ENCODE results near the gene LRRC27.
"Not testable (repeated sequence)": the region's sequence is repeated elsewhere in the genome, so short reads cannot be mapped to it uniquely, and the experiment has no call there.

LRRC27 gene

GRCh38 chr10:132334631-132335188, 2.7 kb downstream of the LRRC27 start:
- no peak for DNase-seq
- TF ChIP-seq GATA1 (IDR thresholded peaks at IDR 0.05; ENCODE audit: low read depth, low read length) (no peak), POLR2A (IDR thresholded peaks at IDR 0.05; ENCODE audit: low read length) (no peak)

GRCh38 chr10:132335189-132336063, 3.4 kb downstream of the LRRC27 start:
- TF ChIP-seq POLR2A (IDR thresholded peaks at IDR 0.05; ENCODE audit: low read length) (no peak), GATA1 (IDR thresholded peaks at IDR 0.05; ENCODE audit: low read depth, low read length) (no peak)
- DNase-seq = peak; percentile 42

GRCh38 chr10:132336064-132336746, 4.2 kb downstream of the LRRC27 start:
- TF ChIP-seq POLR2A (IDR thresholded peaks at IDR 0.05; ENCODE audit: low read length) (no peak), GATA1 (IDR thresholded peaks at IDR 0.05; ENCODE audit: low read depth, low read length) (no peak)
- DNase-seq = peak; percentile 20 to 34

- TF ChIP-seq POLR2A (IDR thresholded peaks at IDR 0.05; ENCODE audit: low read length) = no peak
- TF ChIP-seq GATA1 (IDR thresholded peaks at IDR 0.05; ENCODE audit: low read depth, low read length) = no peak
- DNase-seq = peak in 1 of 2 experiments; percentile 31
Observed at GRCh38 chr10:132336919-132337407, 5.0 kb downstream of the LRRC27 start.

GRCh38 chr10:132337854-132338253, 5.9 kb downstream of the LRRC27 start:
- DNase-seq = not testable (repeated sequence)

GRCh38 chr10:132338876-132339275, 6.9 kb downstream of the LRRC27 start:
- DNase-seq = no peak
- no peak for TF ChIP-seq POLR2A (IDR thresholded peaks at IDR 0.05; ENCODE audit: low read length)
- TF ChIP-seq GATA1 (IDR thresholded peaks at IDR 0.05; ENCODE audit: low read depth, low read length) = no peak

GRCh38 chr10:132339276-132339675, 7.3 kb downstream of the LRRC27 start:
- no peak for TF ChIP-seq POLR2A (IDR thresholded peaks at IDR 0.05; ENCODE audit: low read length)
- TF ChIP-seq GATA1 (IDR thresholded peaks at IDR 0.05; ENCODE audit: low read depth, low read length) = no peak
- DNase-seq = no peak

- no peak for DNase-seq
- TF ChIP-seq POLR2A (IDR thresholded peaks at IDR 0.05; ENCODE audit: low read length) = no peak
- no peak for TF ChIP-seq GATA1 (IDR thresholded peaks at IDR 0.05; ENCODE audit: low read depth, low read length)
Observed at GRCh38 chr10:132341017-132341416, 9.0 kb downstream of the LRRC27 start.

- TF ChIP-seq GATA1 (IDR thresholded peaks at IDR 0.05; ENCODE audit: low read depth, low read length) (no peak), POLR2A (IDR thresholded peaks at IDR 0.05; ENCODE audit: low read length) (no peak)
- no peak for DNase-seq
Observed at GRCh38 chr10:132341781-132342180, 9.8 kb downstream of the LRRC27 start.

- no peak for DNase-seq
- TF ChIP-seq POLR2A (IDR thresholded peaks at IDR 0.05; ENCODE audit: low read length) = no peak
- no peak for TF ChIP-seq GATA1 (IDR thresholded peaks at IDR 0.05; ENCODE audit: low read depth, low read length)
Observed at GRCh38 chr10:132342553-132342952, 10.6 kb downstream of the LRRC27 start.

- DNase-seq = no peak
- TF ChIP-seq GATA1 (IDR thresholded peaks at IDR 0.05; ENCODE audit: low read depth, low read length) (no peak), POLR2A (IDR thresholded peaks at IDR 0.05; ENCODE audit: low read length) (no peak)
Observed at GRCh38 chr10:132344386-132344785, 12.4 kb downstream of the LRRC27 start.

- TF ChIP-seq GATA1 (IDR thresholded peaks at IDR 0.05; ENCODE audit: low read depth, low read length) (no peak), POLR2A (IDR thresholded peaks at IDR 0.05; ENCODE audit: low read length) (no peak)
- DNase-seq = no peak
Observed at GRCh38 chr10:132345345-132345744, 13.4 kb downstream of the LRRC27 start.

GRCh38 chr10:132346806-132347205, 14.8 kb downstream of the LRRC27 start:
- TF ChIP-seq GATA1 (IDR thresholded peaks at IDR 0.05; ENCODE audit: low read depth, low read length) (no peak), POLR2A (IDR thresholded peaks at IDR 0.05; ENCODE audit: low read length) (no peak)
- no peak for DNase-seq

GRCh38 chr10:132347211-132347930, 15.4 kb downstream of the LRRC27 start:
- TF ChIP-seq POLR2A (IDR thresholded peaks at IDR 0.05; ENCODE audit: low read length) (no peak), GATA1 (IDR thresholded peaks at IDR 0.05; ENCODE audit: low read depth, low read length) (no peak)
- no peak for DNase-seq

All from erythroblast (primary cell).